Measurements from ENCODE around the gene TCEAL3. TPM values are rescaled to one million over a fixed set of nuclear protein-coding genes. Genes with fewer than 3 reads are reported as not detected.

Gene TCEAL3
- total RNA-seq, 1 experiment from 2014 or later, result 23.8 TPM

GRCh38 chrX:103615781-103616371, 8.1 kb downstream of the TCEAL3 start:
- H3K4me1 ChIP-seq (ENCODE audit: control insufficient read depth, insufficient read depth, low read length), result no peaks in the 10 kb centered on the region; the same call in 1 of the 2 replicates
- in situ Hi-C loops (cut with HindIII; ENCODE audit: low pct_unique_long_range_greater_than_20kb, low sequenced_read_pairs) (no loop called here), intact Hi-C loops (cut with micrococcal nuclease; ENCODE audit: unreplicated experiment) (no loop called here)
- H3K4me3 ChIP-seq (ENCODE audit: low read depth in 2 of 2, low read length in 2 of 2), result no peak overlapping the region
- no peaks in the 10 kb centered on the region for H3K36me3 ChIP-seq (ENCODE audit: control insufficient read depth, insufficient read depth, low read length)
- no peaks in the 10 kb centered on the region for H3K27me3 ChIP-seq (ENCODE audit: control insufficient read depth, insufficient read depth, low read length)
- TF ChIP-seq REST (IDR thresholded peaks at IDR 0.05; ENCODE audit: insufficient read depth in 1 of 2, low read depth in 2 of 2, low read length in 1 of 2) (no peak), SIN3A (IDR thresholded peaks at IDR 0.05; ENCODE audit: borderline replicate concordance, insufficient read depth, low read depth, low read length) (no peak), POLR2AphosphoS5 (IDR thresholded peaks at IDR 0.05; ENCODE audit: low read depth, low read length) (no peak), TCF7L2 (IDR thresholded peaks at IDR 0.05; ENCODE audit: low read depth, low read length) (no peak)
- TF ChIP-seq, protein P1, sequence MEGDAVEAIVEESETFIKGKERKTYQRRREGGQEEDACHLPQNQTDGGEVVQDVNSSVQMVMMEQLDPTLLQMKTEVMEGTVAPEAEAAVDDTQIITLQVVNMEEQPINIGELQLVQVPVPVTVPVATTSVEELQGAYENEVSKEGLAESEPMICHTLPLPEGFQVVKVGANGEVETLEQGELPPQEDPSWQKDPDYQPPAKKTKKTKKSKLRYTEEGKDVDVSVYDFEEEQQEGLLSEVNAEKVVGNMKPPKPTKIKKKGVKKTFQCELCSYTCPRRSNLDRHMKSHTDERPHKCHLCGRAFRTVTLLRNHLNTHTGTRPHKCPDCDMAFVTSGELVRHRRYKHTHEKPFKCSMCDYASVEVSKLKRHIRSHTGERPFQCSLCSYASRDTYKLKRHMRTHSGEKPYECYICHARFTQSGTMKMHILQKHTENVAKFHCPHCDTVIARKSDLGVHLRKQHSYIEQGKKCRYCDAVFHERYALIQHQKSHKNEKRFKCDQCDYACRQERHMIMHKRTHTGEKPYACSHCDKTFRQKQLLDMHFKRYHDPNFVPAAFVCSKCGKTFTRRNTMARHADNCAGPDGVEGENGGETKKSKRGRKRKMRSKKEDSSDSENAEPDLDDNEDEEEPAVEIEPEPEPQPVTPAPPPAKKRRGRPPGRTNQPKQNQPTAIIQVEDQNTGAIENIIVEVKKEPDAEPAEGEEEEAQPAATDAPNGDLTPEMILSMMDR (IDR thresholded peaks at IDR 0.05), result no peak
- no peaks in the 10 kb centered on the region for H3K9me3 ChIP-seq (ENCODE audit: control insufficient read depth, insufficient read depth, low read depth, low read length)
- ChIA-PET POLR2A (no interaction called here), CTCF (interaction anchor here (1.2 kb wide), 1 partner anchor 14 kb away, joined by 3 read pairs; no protein-coding TSS in a partner anchor)
- no peak for DNase-seq (ENCODE audit: low read depth, low spot score)
- ATAC-seq, result no peak
- no TSS peak for BruUV-seq (replicated peaks)
- H3K27ac ChIP-seq (ENCODE audit: low read length), result no peak overlapping the region

GRCh38 chrX:103616676-103617186, 9.0 kb downstream of the TCEAL3 start:
- Histone ChIP-seq H3K9me3 (ENCODE audit: control insufficient read depth, insufficient read depth, low read depth, low read length) (no peaks in the 10 kb centered on the region), H3K4me3 (ENCODE audit: low read depth in 2 of 2, low read length in 2 of 2) (no peak overlapping the region), H3K4me1 (ENCODE audit: control insufficient read depth, insufficient read depth, low read length) (no peaks in the 10 kb centered on the region; the same call in 1 of the 2 replicates), H3K36me3 (ENCODE audit: control insufficient read depth, insufficient read depth, low read length) (no peaks in the 10 kb centered on the region), H3K27me3 (ENCODE audit: control insufficient read depth, insufficient read depth, low read length) (no peaks in the 10 kb centered on the region), H3K27ac (ENCODE audit: low read length) (no peak overlapping the region)
- POLR2A ChIA-PET, result no interaction called here
- CTCF ChIA-PET, result no interaction called here
- in situ Hi-C loops (cut with HindIII; ENCODE audit: low pct_unique_long_range_greater_than_20kb, low sequenced_read_pairs) (no loop called here), intact Hi-C loops (cut with micrococcal nuclease; ENCODE audit: unreplicated experiment) (no loop called here)
- TF ChIP-seq POLR2AphosphoS5 (IDR thresholded peaks at IDR 0.05; ENCODE audit: low read depth, low read length), result no peak
- ATAC-seq (no peak), DNase-seq (ENCODE audit: low read depth, low spot score) (no peak)
- no TSS peak for BruUV-seq (replicated peaks)

DNA sequence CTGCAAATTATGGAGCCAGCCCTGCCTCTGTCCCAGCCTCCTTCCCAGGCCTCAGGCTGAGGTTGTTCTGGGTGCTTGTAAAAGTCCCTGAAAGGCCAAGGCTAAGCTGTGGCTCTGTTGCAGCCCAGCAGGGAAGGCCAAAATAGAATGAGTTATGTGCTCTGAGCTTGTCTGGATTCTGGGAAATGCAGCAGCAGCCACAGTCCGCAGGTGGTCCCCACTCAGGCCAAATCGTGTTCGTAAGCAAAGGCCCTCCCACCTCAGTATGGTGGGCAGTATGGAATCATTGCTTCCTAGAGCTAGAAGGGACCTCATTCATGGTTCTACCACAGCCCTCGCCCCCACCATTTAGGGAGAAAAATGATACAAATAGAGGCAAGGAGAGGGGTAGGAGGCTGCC, 16.3 kb downstream of the TCEAL3 start:
- no TSS peak for BruUV-seq (replicated peaks)
- H3K4me1 ChIP-seq (ENCODE audit: control insufficient read depth, insufficient read depth, low read length), result peaks cover 11% of the 10 kb centered on the region; the same call in 1 of the 2 replicates
- TF ChIP-seq REST (IDR thresholded peaks at IDR 0.05; ENCODE audit: insufficient read depth in 1 of 2, low read depth in 2 of 2, low read length in 1 of 2), result no peak
- TF ChIP-seq, protein P1 (IDR thresholded peaks at IDR 0.05), result no peak
- TF ChIP-seq SIN3A (IDR thresholded peaks at IDR 0.05; ENCODE audit: borderline replicate concordance, insufficient read depth, low read depth, low read length), result no peak
- TF ChIP-seq POLR2AphosphoS5 (IDR thresholded peaks at IDR 0.05; ENCODE audit: low read depth, low read length), result no peak
- H3K36me3 ChIP-seq (ENCODE audit: control insufficient read depth, insufficient read depth, low read length), result no peaks in the 10 kb centered on the region
- no peaks in the 10 kb centered on the region for H3K9me3 ChIP-seq (ENCODE audit: control insufficient read depth, insufficient read depth, low read depth, low read length)
- intact Hi-C loops (cut with micrococcal nuclease; ENCODE audit: unreplicated experiment) (no loop called here), in situ Hi-C loops (cut with HindIII; ENCODE audit: low pct_unique_long_range_greater_than_20kb, low sequenced_read_pairs) (no loop called here)
- no peak overlapping the region for H3K4me3 ChIP-seq (ENCODE audit: low read depth in 2 of 2, low read length in 2 of 2)
- H3K27ac ChIP-seq (ENCODE audit: low read length), result peak overlapping the region; percentile 58
- POLR2A ChIA-PET, result interaction anchor here (0.6 kb wide), 1 partner anchor 136 kb away, joined by 6 read pairs; no protein-coding TSS in a partner anchor
- peak; percentile 10; the same call in 1 of the 2 replicates for ATAC-seq
- no peak for DNase-seq (ENCODE audit: low read depth, low spot score)
- H3K27me3 ChIP-seq (ENCODE audit: control insufficient read depth, insufficient read depth, low read length), result no peaks in the 10 kb centered on the region
- CTCF ChIA-PET, result no interaction called here
